ENCODE measurements around the gene APOD. TPM values are rescaled to one million over a fixed set of nuclear protein-coding genes. Genes with fewer than 3 reads are reported as not detected.
"Not testable (repeated sequence)": the region's sequence is repeated elsewhere in the genome, so short reads cannot be mapped to it uniquely, and the experiment has no call there.

Gene APOD
- total and polyA plus RNA-seq, 9 of the 15 experiments (the other 6 are each of a cell fraction or from before 2014, with no cell fraction given), result 0.18 to 0.50 (median 0.35) TPM; not detected in 1

DNA sequence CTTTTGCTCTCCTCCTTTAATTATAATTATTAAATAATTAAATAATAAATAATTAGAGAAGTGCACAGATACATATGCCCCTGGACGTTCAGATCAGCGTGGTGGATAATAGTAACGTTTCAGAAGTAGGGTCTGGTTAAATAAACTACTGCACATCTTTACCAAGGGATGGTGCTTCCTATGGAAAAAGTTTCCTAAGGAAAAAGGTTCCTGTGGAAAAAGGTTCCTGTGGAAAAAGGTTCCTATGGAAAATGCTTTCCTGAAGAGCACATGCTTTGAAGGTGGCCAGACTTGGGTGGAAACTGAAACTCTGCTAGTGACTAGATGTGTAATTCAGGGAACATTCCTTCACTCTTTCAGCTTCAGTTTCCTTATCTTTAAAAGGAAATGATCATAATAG, 37.4 kb upstream of the APOD start:
- peaks cover 0 to 12% of the 10 kb centered on the region in 2 experiments; a peak in 2 of 5 replicates for H3K27me3 ChIP-seq (ENCODE audit: control insufficient read depth in 2 of 2, insufficient read depth in 2 of 2, low read length in 2 of 2)
- BruUV-seq (replicated peaks); DNase-seq (ENCODE audit: extremely low read depth in 1 of 4, low spot score in 3 of 4); H3K9me1 ChIP-seq (ENCODE audit: control insufficient read depth, insufficient read depth, low read length); H3K4me3 ChIP-seq; H3K27ac ChIP-seq (ENCODE audit: extremely low read depth, low read depth, low read length); H3K79me2 ChIP-seq (ENCODE audit: control insufficient read depth, insufficient read depth, low read length); H3K36me3 ChIP-seq (ENCODE audit: control insufficient read depth, insufficient read depth, low read length); H3K9me3 ChIP-seq (replicated peaks; ENCODE audit: control insufficient read depth, insufficient read depth, low read depth, low read length); POLR2A ChIA-PET; H3K4me2 ChIP-seq (ENCODE audit: insufficient read depth, low read length); CTCF ChIA-PET (ENCODE audit: low intra/inter-chr PET ratio); H3K9ac ChIP-seq (ENCODE audit: insufficient read depth in 1 of 2, low read depth in 2 of 2, low read length in 2 of 2); ATAC-seq; H2AFZ ChIP-seq (ENCODE audit: low read depth, low read length); H3K4me1 ChIP-seq (replicated peaks in 1 of 2; ENCODE audit: control insufficient read depth in 2 of 2, insufficient read depth in 2 of 2, low read length in 2 of 2); H4K20me1 ChIP-seq (replicated peaks; ENCODE audit: control insufficient read depth, insufficient read depth, low read length); TF ChIP-seq ZBTB40 (CRISPR knock-in tag; IDR thresholded peaks at IDR 0.05): not testable (repeated sequence)
- in situ Hi-C loops (cut with MboI), result loop anchor here (10.0 kb wide), 1 partner anchor 234 kb away; no protein-coding TSS in a partner anchor
- FAIRE-seq, result peak; percentile 35
- TF ChIP-seq ZBTB11 (CRISPR knock-in tag; IDR thresholded peaks at IDR 0.05) (peak in 2 of 3 experiments; percentile 11 to 80; a peak in 2 of 6 replicates), ZBTB40 (IDR thresholded peaks at IDR 0.05) (peak; percentile 40; the same call in 1 of the 2 replicates)
- intact Hi-C loops (cut with micrococcal nuclease), result loop anchor here (10.0 kb wide), 2 partner anchors 124 to 234 kb away; no protein-coding TSS in a partner anchor
- 29% methylated on average over 3 of the region's 3 CpGs for WGBS (ENCODE audit: insufficient coverage, low coverage, missing lambda C conversion rate)
